ENCODE results near the gene GPC3.

Gene GPC3

DNA sequence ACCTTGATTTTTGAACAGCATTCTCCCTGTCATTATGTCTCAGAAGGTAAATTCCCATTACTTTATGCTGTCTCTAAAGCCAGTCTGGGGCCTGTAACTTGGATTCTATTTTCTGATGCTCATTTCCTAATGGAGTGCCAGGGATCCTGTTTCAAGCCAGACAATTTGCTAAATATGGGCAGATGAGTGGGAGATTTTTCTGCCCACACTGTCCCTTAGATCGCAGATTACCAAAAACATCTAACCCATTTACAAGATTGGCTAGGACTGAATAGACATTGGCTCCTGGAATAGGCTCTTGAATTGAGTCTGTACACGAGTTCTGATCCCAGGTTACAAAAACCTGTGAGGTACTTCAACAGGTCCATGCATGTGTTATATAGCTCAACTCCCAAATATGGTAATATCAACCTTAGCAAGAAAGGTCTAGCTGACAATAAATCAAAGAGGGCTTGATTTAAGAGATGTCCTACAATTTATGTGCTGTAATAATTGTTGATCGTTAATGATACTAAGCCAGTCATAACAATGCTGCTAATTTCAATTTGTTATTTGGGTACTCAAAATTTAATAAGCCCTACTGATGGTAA lies 5.7 kb downstream of the GPC3 start:
- no peak overlapping the region for H4K8ac ChIP-seq (ENCODE audit: low read depth, low read length)
- WGBS, 2 donors (ENCODE audit: extremely low coverage in 2 of 2, insufficient read length in 2 of 2, insufficient replicate concordance in 1 of 2) = no CpG with 5 or more reads among the region's 3 CpGs
- no peaks in the 10 kb centered on the region for H3K9me3 ChIP-seq (replicated peaks in 1 of 2; ENCODE audit: control insufficient read depth in 2 of 2, insufficient read depth in 1 of 2, low read depth in 1 of 2, low read length in 2 of 2)
- H3K14ac ChIP-seq (ENCODE audit: low read length) = no peak overlapping the region
- no peak overlapping the region for H2AK5ac ChIP-seq (ENCODE audit: low read depth, low read length)
- peaks cover 2 to 9% of the 10 kb centered on the region in 2 donors for H3K4me1 ChIP-seq (ENCODE audit: control insufficient read depth in 2 of 2, insufficient read depth in 1 of 2, low read depth in 1 of 2, low read length in 2 of 2)
- H3K23ac ChIP-seq (ENCODE audit: low read depth, low read length, poor library complexity) = no peak overlapping the region
- no peak overlapping the region for H3K9ac ChIP-seq (ENCODE audit: low read depth, low read length, poor library complexity)
- H3K27ac ChIP-seq (replicated peaks; ENCODE audit: low read length) = peak overlapping the region; percentile 39
- peaks cover 0 to 30% (median 0%) of the 10 kb centered on the region in 3 experiments for H3K27me3 ChIP-seq (ENCODE audit: control insufficient read depth in 3 of 3, insufficient read depth in 3 of 3, low read depth in 1 of 3, low read length in 3 of 3)
- H2BK15ac ChIP-seq (ENCODE audit: low read length) = no peak overlapping the region
- H3K4me3 ChIP-seq (ENCODE audit: low read length in 2 of 2) = no peak overlapping the region
- H2BK5ac ChIP-seq (ENCODE audit: low read length) = no peak overlapping the region
- H3K18ac ChIP-seq (ENCODE audit: low read length) = no peak overlapping the region
- H4K91ac ChIP-seq (ENCODE audit: low read depth, low read length, poor library complexity) = no peak overlapping the region
- H2BK12ac ChIP-seq (ENCODE audit: low read length) = no peak overlapping the region
- no peaks in the 10 kb centered on the region for H3K36me3 ChIP-seq (replicated peaks in 1 of 2; ENCODE audit: control insufficient read depth in 2 of 2, insufficient read depth in 2 of 2, low read length in 2 of 2)
- no peaks in the 10 kb centered on the region for H3K79me1 ChIP-seq (ENCODE audit: low read depth, low read length)
- no peak overlapping the region for H3K4me2 ChIP-seq (ENCODE audit: insufficient read depth, low read length, poor library complexity, severe bottlenecking)
- no peak overlapping the region for H2AFZ ChIP-seq (ENCODE audit: low read length)
- DNase-seq (ENCODE audit: low spot score) = no peak
- no peak overlapping the region for H3K4ac ChIP-seq (ENCODE audit: low read length)
- no peak overlapping the region for H2BK120ac ChIP-seq (ENCODE audit: low read depth, low read length)

DNA sequence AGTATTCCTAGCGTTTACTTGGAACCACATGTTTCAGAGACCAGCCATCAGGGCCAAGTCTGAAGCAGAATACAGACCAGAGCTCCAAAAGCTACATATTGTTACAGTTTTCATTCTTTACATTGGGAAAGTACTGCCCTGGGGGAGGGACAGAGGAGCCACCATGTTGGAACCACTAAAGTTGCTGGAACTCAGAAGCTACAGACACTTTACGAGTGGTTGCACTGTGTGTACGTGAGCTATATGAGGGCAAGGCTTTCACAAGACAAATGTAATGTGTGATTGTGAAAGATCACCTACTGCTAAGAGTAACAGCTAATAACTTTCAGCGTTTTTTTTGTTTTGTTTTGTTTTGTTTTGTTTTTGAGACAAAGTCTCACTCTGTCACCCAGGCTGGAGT lies 11.7 kb downstream of the GPC3 start:
- H2BK15ac ChIP-seq (ENCODE audit: low read length) = no peak overlapping the region
- H3K9me3 ChIP-seq (replicated peaks in 1 of 2; ENCODE audit: control insufficient read depth in 2 of 2, insufficient read depth in 1 of 2, low read depth in 1 of 2, low read length in 2 of 2) = no peaks in the 10 kb centered on the region
- no peak overlapping the region for H3K27ac ChIP-seq (replicated peaks; ENCODE audit: low read length)
- no peak overlapping the region for H2BK120ac ChIP-seq (ENCODE audit: low read depth, low read length)
- H3K23ac ChIP-seq (ENCODE audit: low read depth, low read length, poor library complexity) = no peak overlapping the region
- no peak overlapping the region for H3K9ac ChIP-seq (ENCODE audit: low read depth, low read length, poor library complexity)
- no peak overlapping the region for H2AK5ac ChIP-seq (ENCODE audit: low read depth, low read length)
- H3K4me3 ChIP-seq (ENCODE audit: low read length in 2 of 2) = no peak overlapping the region
- no CpG with 5 or more reads among the region's 4 CpGs for WGBS, 2 donors (ENCODE audit: extremely low coverage in 2 of 2, insufficient read length in 2 of 2, insufficient replicate concordance in 1 of 2)
- H4K91ac ChIP-seq (ENCODE audit: low read depth, low read length, poor library complexity) = no peak overlapping the region
- H3K4me2 ChIP-seq (ENCODE audit: insufficient read depth, low read length, poor library complexity, severe bottlenecking) = no peak overlapping the region
- peaks cover 0 to 8% (median 0%) of the 10 kb centered on the region in 3 experiments for H3K27me3 ChIP-seq (ENCODE audit: control insufficient read depth in 3 of 3, insufficient read depth in 3 of 3, low read depth in 1 of 3, low read length in 3 of 3)
- H2BK12ac ChIP-seq (ENCODE audit: low read length) = no peak overlapping the region
- no peak overlapping the region for H3K14ac ChIP-seq (ENCODE audit: low read length)
- no peak overlapping the region for H3K4ac ChIP-seq (ENCODE audit: low read length)
- no peak overlapping the region for H4K8ac ChIP-seq (ENCODE audit: low read depth, low read length)
- H3K79me1 ChIP-seq (ENCODE audit: low read depth, low read length) = peaks cover 1% of the 10 kb centered on the region
- no peaks in the 10 kb centered on the region for H3K36me3 ChIP-seq (replicated peaks in 1 of 2; ENCODE audit: control insufficient read depth in 2 of 2, insufficient read depth in 2 of 2, low read length in 2 of 2)
- H3K4me1 ChIP-seq (ENCODE audit: control insufficient read depth in 2 of 2, insufficient read depth in 1 of 2, low read depth in 1 of 2, low read length in 2 of 2) = peaks cover 0 to 10% of the 10 kb centered on the region in 2 donors
- H2AFZ ChIP-seq (ENCODE audit: low read length) = no peak overlapping the region
- no peak overlapping the region for H3K18ac ChIP-seq (ENCODE audit: low read length)
- H2BK5ac ChIP-seq (ENCODE audit: low read length) = no peak overlapping the region
- no peak for DNase-seq (ENCODE audit: low spot score)

DNA sequence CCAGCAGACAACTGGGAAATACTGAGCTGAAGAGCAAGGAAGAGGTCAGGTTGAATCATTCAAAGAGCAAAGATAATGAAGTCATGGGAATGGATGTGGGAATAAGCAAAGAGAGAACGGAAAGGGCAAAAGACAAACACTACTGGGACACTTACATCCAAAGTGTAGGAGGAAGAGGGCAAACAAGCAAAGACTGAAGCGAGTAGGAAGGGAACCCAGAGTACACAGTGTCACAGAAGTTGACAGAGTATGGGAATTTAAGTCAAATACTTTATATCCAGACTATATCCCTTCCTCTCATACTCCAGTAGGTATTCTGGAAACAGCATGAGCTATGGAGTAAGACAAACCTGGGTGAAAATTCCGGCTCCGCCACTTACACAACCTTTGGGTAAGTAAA lies 12.5 kb downstream of the GPC3 start:
- Histone ChIP-seq H3K4ac (ENCODE audit: low read length) (no peak overlapping the region), H3K27ac (replicated peaks; ENCODE audit: low read length) (peak overlapping the region; percentile 18), H2BK15ac (ENCODE audit: low read length) (no peak overlapping the region), H3K23ac (ENCODE audit: low read depth, low read length, poor library complexity) (no peak overlapping the region), H3K36me3 (replicated peaks in 1 of 2; ENCODE audit: control insufficient read depth in 2 of 2, insufficient read depth in 2 of 2, low read length in 2 of 2) (no peaks in the 10 kb centered on the region), H3K9me3 (replicated peaks in 1 of 2; ENCODE audit: control insufficient read depth in 2 of 2, insufficient read depth in 1 of 2, low read depth in 1 of 2, low read length in 2 of 2) (no peaks in the 10 kb centered on the region), H4K8ac (ENCODE audit: low read depth, low read length) (no peak overlapping the region), H3K4me1 (ENCODE audit: control insufficient read depth in 2 of 2, insufficient read depth in 1 of 2, low read depth in 1 of 2, low read length in 2 of 2) (peaks cover 2 to 10% of the 10 kb centered on the region in 2 donors), H3K4me2 (ENCODE audit: insufficient read depth, low read length, poor library complexity, severe bottlenecking) (no peak overlapping the region), H2AK5ac (ENCODE audit: low read depth, low read length) (no peak overlapping the region), H4K91ac (ENCODE audit: low read depth, low read length, poor library complexity) (no peak overlapping the region), H3K14ac (ENCODE audit: low read length) (no peak overlapping the region), H3K4me3 (ENCODE audit: low read length in 2 of 2) (no peak overlapping the region), H2BK5ac (ENCODE audit: low read length) (no peak overlapping the region), H2AFZ (ENCODE audit: low read length) (no peak overlapping the region), H3K27me3 (ENCODE audit: control insufficient read depth in 3 of 3, insufficient read depth in 3 of 3, low read depth in 1 of 3, low read length in 3 of 3) (peaks cover 0 to 8% (median 0%) of the 10 kb centered on the region in 3 experiments), H2BK12ac (ENCODE audit: low read length) (no peak overlapping the region), H2BK120ac (ENCODE audit: low read depth, low read length) (no peak overlapping the region), H3K79me1 (ENCODE audit: low read depth, low read length) (peaks cover 1% of the 10 kb centered on the region), H3K9ac (ENCODE audit: low read depth, low read length, poor library complexity) (no peak overlapping the region), H3K18ac (ENCODE audit: low read length) (no peak overlapping the region)
- WGBS, 2 donors (ENCODE audit: extremely low coverage in 2 of 2, insufficient read length in 2 of 2, insufficient replicate concordance in 1 of 2) = no CpG with 5 or more reads among the region's 4 CpGs
- DNase-seq (ENCODE audit: low spot score) = no peak

DNA sequence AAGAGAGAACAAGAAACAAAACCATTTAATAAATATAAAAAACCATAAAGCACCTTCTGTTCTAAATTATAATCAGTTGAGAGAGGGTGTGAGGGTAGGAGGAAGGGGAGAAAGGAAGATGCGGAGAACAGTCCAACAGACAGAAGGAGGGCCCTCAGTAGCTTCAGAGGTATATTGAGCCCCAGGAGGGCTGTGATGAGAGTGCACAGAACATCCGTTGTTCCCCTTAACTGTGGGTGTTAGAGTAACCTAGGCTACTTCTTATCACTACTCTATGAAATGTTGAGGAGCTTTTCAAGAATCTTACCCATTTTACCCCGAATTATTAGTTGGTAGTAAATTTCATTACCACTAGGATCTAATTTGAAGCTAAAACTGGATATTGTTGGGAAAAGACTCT lies 13.8 kb downstream of the GPC3 start:
- no peak overlapping the region for H3K4me3 ChIP-seq (ENCODE audit: low read length in 2 of 2)
- no peaks in the 10 kb centered on the region for H3K9me3 ChIP-seq (replicated peaks in 1 of 2; ENCODE audit: control insufficient read depth in 2 of 2, insufficient read depth in 1 of 2, low read depth in 1 of 2, low read length in 2 of 2)
- DNase-seq (ENCODE audit: low spot score) = no peak
- peak overlapping the region; percentile 46 for H3K27ac ChIP-seq (replicated peaks; ENCODE audit: low read length)
- no peak overlapping the region for H3K23ac ChIP-seq (ENCODE audit: low read depth, low read length, poor library complexity)
- WGBS, 2 donors (ENCODE audit: extremely low coverage in 2 of 2, insufficient read length in 2 of 2, insufficient replicate concordance in 1 of 2) = no CpG with 5 or more reads among the region's 3 CpGs
- H3K14ac ChIP-seq (ENCODE audit: low read length) = no peak overlapping the region
- no peak overlapping the region for H2AK5ac ChIP-seq (ENCODE audit: low read depth, low read length)
- H3K18ac ChIP-seq (ENCODE audit: low read length) = no peak overlapping the region
- H3K4ac ChIP-seq (ENCODE audit: low read length) = no peak overlapping the region
- H2AFZ ChIP-seq (ENCODE audit: low read length) = no peak overlapping the region
- no peak overlapping the region for H3K9ac ChIP-seq (ENCODE audit: low read depth, low read length, poor library complexity)
- no peak overlapping the region for H3K4me2 ChIP-seq (ENCODE audit: insufficient read depth, low read length, poor library complexity, severe bottlenecking)
- H2BK5ac ChIP-seq (ENCODE audit: low read length) = no peak overlapping the region
- no peak overlapping the region for H4K91ac ChIP-seq (ENCODE audit: low read depth, low read length, poor library complexity)
- peaks cover 0 to 8% (median 0%) of the 10 kb centered on the region in 3 experiments for H3K27me3 ChIP-seq (ENCODE audit: control insufficient read depth in 3 of 3, insufficient read depth in 3 of 3, low read depth in 1 of 3, low read length in 3 of 3)
- no peak overlapping the region for H4K8ac ChIP-seq (ENCODE audit: low read depth, low read length)
- peaks cover 4 to 10% of the 10 kb centered on the region in 2 donors for H3K4me1 ChIP-seq (ENCODE audit: control insufficient read depth in 2 of 2, insufficient read depth in 1 of 2, low read depth in 1 of 2, low read length in 2 of 2)
- no peak overlapping the region for H2BK15ac ChIP-seq (ENCODE audit: low read length)
- no peak overlapping the region for H2BK120ac ChIP-seq (ENCODE audit: low read depth, low read length)
- H3K79me1 ChIP-seq (ENCODE audit: low read depth, low read length) = peaks cover 3% of the 10 kb centered on the region
- H3K36me3 ChIP-seq (replicated peaks in 1 of 2; ENCODE audit: control insufficient read depth in 2 of 2, insufficient read depth in 2 of 2, low read length in 2 of 2) = no peaks in the 10 kb centered on the region
- H2BK12ac ChIP-seq (ENCODE audit: low read length) = no peak overlapping the region
